Measurements from ENCODE around the gene CARD10.
A peak's percentile ranks its signal among the peaks of the same experiment; 100 is the strongest.

CARD10 gene

GRCh38 chr22:37454857-37455686 is 64.1 kb downstream of the CARD10 start:
- DNase-seq (ENCODE audit: low read depth), result peak; percentile 76
- TF ChIP-seq, protein P1, sequence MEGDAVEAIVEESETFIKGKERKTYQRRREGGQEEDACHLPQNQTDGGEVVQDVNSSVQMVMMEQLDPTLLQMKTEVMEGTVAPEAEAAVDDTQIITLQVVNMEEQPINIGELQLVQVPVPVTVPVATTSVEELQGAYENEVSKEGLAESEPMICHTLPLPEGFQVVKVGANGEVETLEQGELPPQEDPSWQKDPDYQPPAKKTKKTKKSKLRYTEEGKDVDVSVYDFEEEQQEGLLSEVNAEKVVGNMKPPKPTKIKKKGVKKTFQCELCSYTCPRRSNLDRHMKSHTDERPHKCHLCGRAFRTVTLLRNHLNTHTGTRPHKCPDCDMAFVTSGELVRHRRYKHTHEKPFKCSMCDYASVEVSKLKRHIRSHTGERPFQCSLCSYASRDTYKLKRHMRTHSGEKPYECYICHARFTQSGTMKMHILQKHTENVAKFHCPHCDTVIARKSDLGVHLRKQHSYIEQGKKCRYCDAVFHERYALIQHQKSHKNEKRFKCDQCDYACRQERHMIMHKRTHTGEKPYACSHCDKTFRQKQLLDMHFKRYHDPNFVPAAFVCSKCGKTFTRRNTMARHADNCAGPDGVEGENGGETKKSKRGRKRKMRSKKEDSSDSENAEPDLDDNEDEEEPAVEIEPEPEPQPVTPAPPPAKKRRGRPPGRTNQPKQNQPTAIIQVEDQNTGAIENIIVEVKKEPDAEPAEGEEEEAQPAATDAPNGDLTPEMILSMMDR (conservative IDR thresholded peaks at IDR 0.05; ENCODE audit: low read length), result no peak
- no peak overlapping the region for H3K4me3 ChIP-seq (ENCODE audit: low read length)

DNA sequence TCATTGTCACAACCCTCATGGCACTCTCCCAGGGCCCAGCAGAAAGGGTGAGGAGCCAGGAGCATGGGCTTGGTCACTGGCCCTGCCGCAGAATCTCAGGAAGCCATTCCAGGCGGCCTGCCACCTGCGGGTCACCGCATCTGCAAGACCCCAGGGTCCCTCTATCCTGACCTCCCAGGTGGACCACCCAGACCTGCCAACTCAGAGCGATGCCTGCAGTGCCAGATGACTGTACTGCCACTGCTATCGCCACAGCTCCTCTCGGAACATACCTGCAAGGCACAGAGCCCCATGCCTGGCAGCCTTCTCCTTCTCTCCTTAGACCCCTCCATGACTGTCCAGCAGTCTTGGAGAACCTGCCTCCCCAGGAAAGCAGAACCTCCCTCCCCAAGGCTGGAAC is 65.5 kb downstream of the CARD10 start:
- no peak for DNase-seq (ENCODE audit: low read depth)
- H3K4me3 ChIP-seq (ENCODE audit: low read length), result no peak overlapping the region
- TF ChIP-seq, protein P1 (conservative IDR thresholded peaks at IDR 0.05; ENCODE audit: low read length), result no peak

DNA sequence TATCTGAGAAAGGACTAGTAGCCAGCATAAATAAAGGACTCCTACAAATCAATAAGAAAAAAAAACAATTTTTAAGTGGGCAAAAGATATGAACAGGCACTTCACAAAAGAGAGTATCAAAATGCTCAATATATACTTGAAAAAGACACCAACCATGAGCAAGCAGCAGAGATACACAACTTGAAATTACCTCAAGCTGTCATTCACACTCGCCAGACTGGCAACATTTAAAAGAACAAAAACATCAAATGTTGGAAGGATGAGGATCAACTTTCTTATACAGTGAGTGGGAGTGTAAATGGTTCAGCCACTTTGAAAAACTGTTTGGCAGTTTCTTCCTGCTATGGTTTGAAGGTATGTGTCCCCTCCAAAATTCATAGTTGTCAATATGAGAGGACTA is 68.0 kb downstream of the CARD10 start:
- no peak for DNase-seq (ENCODE audit: low read depth)
- H3K4me3 ChIP-seq (ENCODE audit: low read length), result no peak overlapping the region
- TF ChIP-seq, protein P1 (conservative IDR thresholded peaks at IDR 0.05; ENCODE audit: low read length), result no peak

- TF ChIP-seq, protein P1 (conservative IDR thresholded peaks at IDR 0.05; ENCODE audit: low read length), result no peak
- no peak overlapping the region for H3K4me3 ChIP-seq (ENCODE audit: low read length)
- DNase-seq (ENCODE audit: low read depth), result no peak
Measured at GRCh38 chr22:37449331-37450001, 69.7 kb downstream of the CARD10 start.

DNA sequence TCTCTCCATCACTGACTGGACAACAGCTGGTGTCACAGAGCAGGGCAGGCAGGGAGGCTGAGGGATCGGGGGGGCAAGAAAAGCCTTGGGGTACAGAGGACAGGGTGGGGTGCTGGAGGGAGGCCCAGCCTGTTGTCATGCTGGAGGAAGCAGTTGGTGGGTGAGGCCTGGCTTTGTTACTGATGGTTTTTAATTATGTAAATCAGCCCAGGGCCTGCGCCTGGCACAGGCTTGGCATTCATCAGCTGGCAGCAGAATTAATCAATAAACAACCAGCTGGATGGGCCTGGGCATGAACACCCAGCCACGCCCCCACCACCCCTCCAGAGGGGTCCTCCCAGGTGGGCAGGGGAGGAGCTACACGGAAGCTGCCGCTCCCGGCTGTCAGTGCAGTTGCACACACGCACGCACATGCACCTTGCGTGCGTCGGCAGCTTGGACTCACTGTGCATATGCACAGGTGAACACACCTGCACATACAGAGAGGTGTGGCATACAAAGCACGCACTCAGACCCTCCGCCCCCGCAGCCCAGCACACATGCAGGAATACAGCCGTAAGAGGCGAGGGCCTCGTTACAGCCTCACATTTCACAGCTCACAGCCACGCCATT is 70.6 kb downstream of the CARD10 start:
- TF ChIP-seq, protein P1 (conservative IDR thresholded peaks at IDR 0.05; ENCODE audit: low read length), result no peak
- H3K4me3 ChIP-seq (ENCODE audit: low read length), result no peak overlapping the region
- no peak for DNase-seq (ENCODE audit: low read depth)

GRCh38 chr22:37445501-37445900 is 73.7 kb downstream of the CARD10 start:
- no peak overlapping the region for H3K4me3 ChIP-seq (ENCODE audit: low read length)
- DNase-seq (ENCODE audit: low read depth), result no peak
- TF ChIP-seq, protein P1 (conservative IDR thresholded peaks at IDR 0.05; ENCODE audit: low read length), result no peak

Data from AG10803 (cell line).